ENCODE measurements around the gene SLC37A2. TPM values are rescaled to one million over a fixed set of nuclear protein-coding genes. Genes with fewer than 3 reads are reported as not detected.

SLC37A2 gene
- total and polyA plus RNA-seq, 7 donors, result 1.2 to 14.1 (median 5.8) TPM

DNA sequence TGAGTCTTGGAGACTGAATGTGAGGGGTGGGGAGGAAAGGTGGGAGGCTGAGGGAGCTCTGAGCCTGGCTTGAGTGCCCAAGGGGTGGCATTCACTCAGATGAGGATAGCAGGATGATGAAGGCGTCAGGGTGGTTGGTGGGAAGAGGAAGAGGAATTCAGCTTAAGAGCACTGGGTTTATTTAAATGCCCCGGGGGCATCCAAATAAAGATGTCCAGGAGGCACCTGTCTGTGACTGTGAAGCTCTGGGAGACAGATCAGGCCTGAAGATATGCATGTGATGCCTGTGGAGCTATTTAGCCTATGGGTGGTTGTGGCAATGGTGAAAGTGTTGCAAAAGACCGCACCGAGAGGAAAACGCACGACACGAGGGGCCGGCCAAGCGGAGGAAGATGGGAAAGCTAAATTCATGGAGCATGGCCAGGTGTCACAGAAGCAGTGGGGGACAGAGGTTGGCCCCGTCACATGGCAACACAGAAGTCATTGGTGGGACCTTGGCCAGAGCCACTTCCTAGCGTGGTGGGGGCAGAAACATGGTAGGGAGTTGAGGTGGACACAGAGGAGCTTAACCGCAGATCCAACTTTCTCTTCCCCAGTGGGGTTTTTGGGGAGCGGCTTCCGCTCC lies 15.5 kb downstream of the SLC37A2 start:
- H3K27ac ChIP-seq, result no peak overlapping the region
- peaks cover 0 to 28% (median 0%) of the 10 kb centered on the region in 3 donors for H3K27me3 ChIP-seq
- intact Hi-C loops (cut with DNase I), result no loop called here
- TF ChIP-seq POLR2AphosphoS5 (IDR thresholded peaks at IDR 0.05) (no peak), EP300 (IDR thresholded peaks at IDR 0.05) (no peak), POLR2A (IDR thresholded peaks at IDR 0.05) (no peak), CTCF (IDR thresholded peaks at IDR 0.05) (no peak)
- H3K4me1 ChIP-seq, result no peaks in the 10 kb centered on the region
- WGBS, 2 donors, result 89 to 92% methylated on average over 14 of the region's 14 CpGs
- H3K9me3 ChIP-seq, result no peaks in the 10 kb centered on the region
- no peaks in the 10 kb centered on the region for H3K36me3 ChIP-seq
- no peak overlapping the region for H3K4me3 ChIP-seq
- no peak for DNase-seq

- intact Hi-C loops (cut with DNase I), result no loop called here
- no peak for TF ChIP-seq POLR2A (IDR thresholded peaks at IDR 0.05)
- no peak for TF ChIP-seq EP300 (IDR thresholded peaks at IDR 0.05)
- no peak for TF ChIP-seq POLR2AphosphoS5 (IDR thresholded peaks at IDR 0.05)
- TF ChIP-seq CTCF (IDR thresholded peaks at IDR 0.05), result no peak
- H3K4me3 ChIP-seq, result no peak overlapping the region
- H3K9me3 ChIP-seq, result no peaks in the 10 kb centered on the region
- no peak overlapping the region for H3K27ac ChIP-seq
- WGBS, 2 donors, result 77 to 85% methylated on average over 18 of the region's 18 CpGs
- peaks cover 0 to 28% (median 0%) of the 10 kb centered on the region in 3 donors for H3K27me3 ChIP-seq
- H3K4me1 ChIP-seq, result no peaks in the 10 kb centered on the region
- no peaks in the 10 kb centered on the region for H3K36me3 ChIP-seq
- DNase-seq, result no peak
Observed at GRCh38 chr11:125079151-125079877, 16.2 kb downstream of the SLC37A2 start.

DNA sequence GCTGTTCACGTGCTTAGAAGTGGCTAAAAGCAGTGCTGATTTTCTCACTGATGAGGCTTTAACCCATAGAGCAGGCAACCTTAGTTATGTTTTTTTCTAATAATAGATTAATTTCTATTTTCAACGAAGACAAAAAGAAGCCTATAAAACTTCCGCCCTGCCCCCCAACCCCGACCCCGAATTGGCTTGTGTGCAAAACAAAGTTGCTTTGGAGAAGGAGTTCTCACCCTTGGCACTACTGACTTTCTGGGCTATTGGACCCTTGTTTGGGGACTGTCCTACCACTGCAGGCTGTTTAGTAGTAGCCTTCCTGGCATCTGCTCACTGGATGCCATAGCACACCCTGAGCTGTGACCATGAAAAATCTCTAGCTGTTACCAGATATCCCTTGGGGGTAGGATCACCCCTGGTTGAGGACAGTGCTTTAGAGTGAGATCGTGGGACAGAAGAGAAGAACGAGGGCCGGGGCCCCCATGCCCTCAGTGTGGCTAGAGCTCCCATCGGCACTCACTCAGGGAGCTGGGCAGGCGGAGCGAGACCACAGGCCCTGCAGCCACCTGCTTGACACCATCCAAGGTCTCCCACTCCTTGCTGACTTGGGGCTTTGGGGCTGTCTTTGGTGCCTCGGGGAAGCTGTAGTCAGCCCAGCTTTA lies 16.9 kb downstream of the SLC37A2 start:
- WGBS, 2 donors, result 90 to 91% methylated on average over 12 of the region's 12 CpGs
- H3K27me3 ChIP-seq, result peaks cover 0 to 28% (median 0%) of the 10 kb centered on the region in 3 donors
- H3K36me3 ChIP-seq, result no peaks in the 10 kb centered on the region
- intact Hi-C loops (cut with DNase I), result no loop called here
- DNase-seq, result no peak
- no peak overlapping the region for H3K27ac ChIP-seq
- TF ChIP-seq CTCF (IDR thresholded peaks at IDR 0.05) (no peak), EP300 (IDR thresholded peaks at IDR 0.05) (no peak), POLR2AphosphoS5 (IDR thresholded peaks at IDR 0.05) (no peak), POLR2A (IDR thresholded peaks at IDR 0.05) (no peak)
- no peaks in the 10 kb centered on the region for H3K9me3 ChIP-seq
- no peak overlapping the region for H3K4me3 ChIP-seq
- H3K4me1 ChIP-seq, result no peaks in the 10 kb centered on the region

GRCh38 chr11:125080531-125080911 lies 17.4 kb downstream of the SLC37A2 start:
- Histone ChIP-seq H3K27me3 (peaks cover 0 to 28% (median 0%) of the 10 kb centered on the region in 3 donors), H3K4me3 (no peak overlapping the region), H3K36me3 (no peaks in the 10 kb centered on the region), H3K27ac (no peak overlapping the region), H3K4me1 (no peaks in the 10 kb centered on the region), H3K9me3 (no peaks in the 10 kb centered on the region)
- intact Hi-C loops (cut with DNase I), result no loop called here
- 89 to 91% methylated on average over 12 of the region's 12 CpGs for WGBS, 2 donors
- TF ChIP-seq POLR2AphosphoS5 (IDR thresholded peaks at IDR 0.05), result no peak
- no peak for TF ChIP-seq POLR2A (IDR thresholded peaks at IDR 0.05)
- no peak for TF ChIP-seq CTCF (IDR thresholded peaks at IDR 0.05)
- TF ChIP-seq EP300 (IDR thresholded peaks at IDR 0.05), result no peak
- no peak for DNase-seq
